ES-I3 (cell line): ENCODE data around the gene PDK4.
"Not testable (repeated sequence)": the region's sequence is repeated elsewhere in the genome, so short reads cannot be mapped to it uniquely, and the experiment has no call there.

ENCODE experiments used
- H3K36me3 ChIP-seq: 2 replicates; pipeline ENCODE4 v1.6.1; 2013; ENCODE audit warnings: mild to moderate bottlenecking, low read length, control low read depth, moderate library complexity; ENCODE audit not compliant: insufficient read depth
- H3K4me1 ChIP-seq: 2 replicates; pipeline ENCODE4 v1.6.1; 2013; ENCODE audit warnings: mild to moderate bottlenecking, control low read depth, low read length; ENCODE audit not compliant: insufficient read depth
- H3K9ac ChIP-seq: 2 replicates; pipeline ENCODE4 v1.6.1; 2013; ENCODE audit warnings: low read depth, mild to moderate bottlenecking, low read length, moderate library complexity
- H3K9me3 ChIP-seq: 2 replicates; pipeline ENCODE4 v1.6.1; 2013; ENCODE audit warnings: mild to moderate bottlenecking, low read length, moderate library complexity; ENCODE audit not compliant: control insufficient read depth, insufficient read depth

Gene PDK4

GRCh38 chr7:95614442-95614940 is 18.2 kb upstream of the PDK4 start:
- H3K36me3 ChIP-seq: no peaks in the 10 kb centered on the region
- H3K9me3 ChIP-seq: peaks cover 7% of the 10 kb centered on the region; the same call in 1 of the 2 replicates
- peaks cover 5% of the 10 kb centered on the region; the same call in 1 of the 2 replicates for H3K4me1 ChIP-seq
- H3K9ac ChIP-seq: no peak overlapping the region

GRCh38 chr7:95611224-95611623 is 14.9 kb upstream of the PDK4 start:
- H3K9me3 ChIP-seq: peaks cover 7% of the 10 kb centered on the region; the same call in 1 of the 2 replicates

GRCh38 chr7:95609277-95609971 is 13.1 kb upstream of the PDK4 start:
- H3K9ac ChIP-seq: no peak overlapping the region; the same call in 1 of the 2 replicates

More at GRCh38 chr7:95611224-95611623, 14.9 kb upstream of the PDK4 start:
- H3K9ac ChIP-seq: no peak overlapping the region
- H3K36me3 ChIP-seq: no peaks in the 10 kb centered on the region
- H3K4me1 ChIP-seq: peaks cover 16% of the 10 kb centered on the region; the same call in 1 of the 2 replicates

GRCh38 chr7:95608359-95609173 is 12.2 kb upstream of the PDK4 start:
- no peak overlapping the region; the same call in 1 of the 2 replicates for H3K9ac ChIP-seq
- H3K9me3 ChIP-seq: no peaks in the 10 kb centered on the region
- peaks cover 16% of the 10 kb centered on the region; the same call in 1 of the 2 replicates for H3K4me1 ChIP-seq
- no peaks in the 10 kb centered on the region for H3K36me3 ChIP-seq

More at GRCh38 chr7:95609277-95609971, 13.1 kb upstream of the PDK4 start:
- peaks cover 16% of the 10 kb centered on the region; the same call in 1 of the 2 replicates for H3K4me1 ChIP-seq
- peaks cover 5% of the 10 kb centered on the region; the same call in 1 of the 2 replicates for H3K9me3 ChIP-seq
- H3K36me3 ChIP-seq: no peaks in the 10 kb centered on the region

GRCh38 chr7:95607561-95607960 is 11.2 kb upstream of the PDK4 start:
- H3K9ac ChIP-seq: no peak overlapping the region
- H3K4me1 ChIP-seq: peaks cover 16% of the 10 kb centered on the region; the same call in 1 of the 2 replicates
- no peaks in the 10 kb centered on the region for H3K36me3 ChIP-seq
- H3K9me3 ChIP-seq: no peaks in the 10 kb centered on the region

- H3K36me3 ChIP-seq: no peaks in the 10 kb centered on the region
- peaks cover 16% of the 10 kb centered on the region; the same call in 1 of the 2 replicates for H3K4me1 ChIP-seq
- H3K9ac ChIP-seq: no peak overlapping the region
- H3K9me3 ChIP-seq: no peaks in the 10 kb centered on the region
Measured at GRCh38 chr7:95605275-95605674, 9.0 kb upstream of the PDK4 start.

GRCh38 chr7:95604811-95605210 is 8.5 kb upstream of the PDK4 start:
- H3K9ac ChIP-seq, H3K36me3 ChIP-seq, H3K9me3 ChIP-seq: not testable (repeated sequence)
- peaks cover 15% of the 10 kb centered on the region; the same call in 1 of the 2 replicates for H3K4me1 ChIP-seq

- not testable (repeated sequence) for H3K9ac ChIP-seq, H3K9me3 ChIP-seq, H3K36me3 ChIP-seq
- H3K4me1 ChIP-seq: peaks cover 11% of the 10 kb centered on the region; the same call in 1 of the 2 replicates
Measured at GRCh38 chr7:95604397-95604796, 8.1 kb upstream of the PDK4 start.

- no peaks in the 10 kb centered on the region for H3K36me3 ChIP-seq
- H3K4me1 ChIP-seq: no peaks in the 10 kb centered on the region
- no peaks in the 10 kb centered on the region for H3K9me3 ChIP-seq
- H3K9ac ChIP-seq: no peak overlapping the region
Measured at GRCh38 chr7:95602421-95602820, 6.1 kb upstream of the PDK4 start.

GRCh38 chr7:95601316-95601715 is 5.0 kb upstream of the PDK4 start:
- H3K9ac ChIP-seq: no peak overlapping the region
- no peaks in the 10 kb centered on the region for H3K36me3 ChIP-seq
- no peaks in the 10 kb centered on the region for H3K4me1 ChIP-seq
- no peaks in the 10 kb centered on the region for H3K9me3 ChIP-seq

GRCh38 chr7:95599069-95599468 is 2.8 kb upstream of the PDK4 start:
- no peaks in the 10 kb centered on the region for H3K4me1 ChIP-seq
- H3K9me3 ChIP-seq: no peaks in the 10 kb centered on the region
- H3K36me3 ChIP-seq: no peaks in the 10 kb centered on the region
- H3K9ac ChIP-seq: no peak overlapping the region

GRCh38 chr7:95598511-95598910 is 2.2 kb upstream of the PDK4 start:
- Histone ChIP-seq H3K9ac (no peak overlapping the region), H3K4me1 (no peaks in the 10 kb centered on the region), H3K36me3 (no peaks in the 10 kb centered on the region), H3K9me3 (no peaks in the 10 kb centered on the region)

GRCh38 chr7:95595746-95596197 is 544 bp downstream of the PDK4 start:
- peak overlapping the region; percentile 87; the same call in 1 of the 2 replicates for H3K9ac ChIP-seq
- H3K36me3 ChIP-seq: no peaks in the 10 kb centered on the region
- no peaks in the 10 kb centered on the region for H3K9me3 ChIP-seq
- no peaks in the 10 kb centered on the region for H3K4me1 ChIP-seq

GRCh38 chr7:95594185-95594584 is 2.1 kb downstream of the PDK4 start:
- Histone ChIP-seq H3K9ac (no peak overlapping the region), H3K4me1 (no peaks in the 10 kb centered on the region), H3K9me3 (no peaks in the 10 kb centered on the region), H3K36me3 (no peaks in the 10 kb centered on the region)
